ENCODE measurements around the gene TCFL5.

Gene TCFL5

GRCh38 chr20:62816031-62816883 is 45.4 kb downstream of the TCFL5 start:
- H3K9ac ChIP-seq (ENCODE audit: low read length): no peak overlapping the region
- peaks cover 23% of the 10 kb centered on the region for H4K20me1 ChIP-seq (ENCODE audit: insufficient read depth, low read length)
- H3K79me2 ChIP-seq (ENCODE audit: low read length): no peaks in the 10 kb centered on the region
- TF ChIP-seq CTCF (IDR thresholded peaks at IDR 0.05; ENCODE audit: low read depth, low read length) (no peak), EZH2phosphoT487 (IDR thresholded peaks at IDR 0.05; ENCODE audit: low read depth) (no peak)
- H3K27me3 ChIP-seq (ENCODE audit: low read depth, low read length): peaks cover 7% of the 10 kb centered on the region
- no peak overlapping the region for H3K4me3 ChIP-seq (ENCODE audit: low read length)
- H3K9me3 ChIP-seq (ENCODE audit: insufficient read depth, low read length): no peaks in the 10 kb centered on the region
- no peaks in the 10 kb centered on the region for H3K4me1 ChIP-seq (ENCODE audit: low read length)
- no peak overlapping the region for H2AFZ ChIP-seq (ENCODE audit: low read depth, low read length)
- no peak overlapping the region for H3K27ac ChIP-seq (ENCODE audit: low read length)
- H3K36me3 ChIP-seq (replicated peaks; ENCODE audit: low read depth, low read length): peaks cover 19% of the 10 kb centered on the region
- no peak overlapping the region for H3K4me2 ChIP-seq (ENCODE audit: low read length)

- Histone ChIP-seq H3K79me2 (ENCODE audit: low read length) (no peaks in the 10 kb centered on the region), H3K27me3 (ENCODE audit: low read depth, low read length) (peaks cover 7% of the 10 kb centered on the region), H3K4me3 (ENCODE audit: low read length) (no peak overlapping the region), H3K4me1 (ENCODE audit: low read length) (no peaks in the 10 kb centered on the region), H2AFZ (ENCODE audit: low read depth, low read length) (no peak overlapping the region), H3K27ac (ENCODE audit: low read length) (no peak overlapping the region), H3K9ac (ENCODE audit: low read length) (no peak overlapping the region), H3K36me3 (replicated peaks; ENCODE audit: low read depth, low read length) (peaks cover 25% of the 10 kb centered on the region), H3K4me2 (ENCODE audit: low read length) (no peak overlapping the region), H4K20me1 (ENCODE audit: insufficient read depth, low read length) (peaks cover 23% of the 10 kb centered on the region), H3K9me3 (ENCODE audit: insufficient read depth, low read length) (no peaks in the 10 kb centered on the region)
- TF ChIP-seq CTCF (IDR thresholded peaks at IDR 0.05; ENCODE audit: low read depth, low read length) (no peak), EZH2phosphoT487 (IDR thresholded peaks at IDR 0.05; ENCODE audit: low read depth) (no peak)
Measured at GRCh38 chr20:62815066-62815991, 46.3 kb downstream of the TCFL5 start.

- TF ChIP-seq EZH2phosphoT487 (IDR thresholded peaks at IDR 0.05; ENCODE audit: low read depth) (no peak), CTCF (IDR thresholded peaks at IDR 0.05; ENCODE audit: low read depth, low read length) (no peak)
- no peak overlapping the region for H2AFZ ChIP-seq (ENCODE audit: low read depth, low read length)
Measured at GRCh38 chr20:62814709-62815065, 46.9 kb downstream of the TCFL5 start.

More at GRCh38 chr20:62814709-62815065, 46.9 kb downstream of the TCFL5 start:
- no peaks in the 10 kb centered on the region for H3K4me1 ChIP-seq (ENCODE audit: low read length)
- H3K27me3 ChIP-seq (ENCODE audit: low read depth, low read length): 0 out of 2 replicates have a peak, but pooled peaks cover 1% of the 10 kb centered on the region
- peaks cover 31% of the 10 kb centered on the region for H3K36me3 ChIP-seq (replicated peaks; ENCODE audit: low read depth, low read length)
- no peak overlapping the region for H3K4me3 ChIP-seq (ENCODE audit: low read length)
- H3K79me2 ChIP-seq (ENCODE audit: low read length): no peaks in the 10 kb centered on the region
- no peaks in the 10 kb centered on the region for H3K9me3 ChIP-seq (ENCODE audit: insufficient read depth, low read length)
- no peak overlapping the region for H3K27ac ChIP-seq (ENCODE audit: low read length)
- H3K4me2 ChIP-seq (ENCODE audit: low read length): no peak overlapping the region
- no peak overlapping the region for H3K9ac ChIP-seq (ENCODE audit: low read length)
- H4K20me1 ChIP-seq (ENCODE audit: insufficient read depth, low read length): peaks cover 29% of the 10 kb centered on the region

All from OCI-LY3 (cell line).